ENCODE data around the gene ZMIZ1.

DNA sequence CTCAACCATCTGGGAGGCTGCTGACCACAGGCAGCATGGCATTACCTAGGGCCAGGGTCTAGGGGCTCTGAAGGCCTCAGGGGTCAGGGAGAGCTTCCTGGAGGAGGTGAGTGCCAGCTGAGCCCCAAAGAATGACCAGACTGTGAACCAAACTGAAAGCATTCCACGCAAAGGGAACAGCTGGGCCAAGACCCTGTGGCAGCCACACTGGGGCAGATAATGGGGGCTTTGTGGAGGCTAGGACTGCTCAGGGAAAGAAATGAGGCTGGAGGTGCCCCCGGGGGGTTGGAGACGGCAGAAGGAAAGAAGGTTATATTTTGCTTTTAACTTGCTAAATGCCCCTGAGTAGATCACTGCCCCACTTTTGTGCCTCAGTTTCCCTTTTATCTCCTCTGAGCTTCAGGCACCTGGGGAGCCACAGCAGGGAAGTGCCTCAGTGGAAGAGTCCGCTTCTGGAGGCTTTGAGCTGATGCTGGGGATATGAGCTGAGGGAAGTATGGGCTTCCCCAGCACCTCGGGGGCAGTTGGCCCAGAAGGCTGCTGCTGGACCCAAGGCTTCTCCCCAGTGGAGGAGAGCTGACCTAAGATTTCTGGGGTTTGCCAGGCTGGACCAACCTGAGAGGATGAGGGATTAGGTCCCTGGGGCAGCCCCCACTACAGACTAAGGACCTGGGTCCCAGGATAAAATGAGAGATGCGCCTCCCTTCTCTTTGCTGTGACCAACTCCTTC is 57.8 kb downstream of the ZMIZ1 start:
- TF ChIP-seq, protein P1, sequence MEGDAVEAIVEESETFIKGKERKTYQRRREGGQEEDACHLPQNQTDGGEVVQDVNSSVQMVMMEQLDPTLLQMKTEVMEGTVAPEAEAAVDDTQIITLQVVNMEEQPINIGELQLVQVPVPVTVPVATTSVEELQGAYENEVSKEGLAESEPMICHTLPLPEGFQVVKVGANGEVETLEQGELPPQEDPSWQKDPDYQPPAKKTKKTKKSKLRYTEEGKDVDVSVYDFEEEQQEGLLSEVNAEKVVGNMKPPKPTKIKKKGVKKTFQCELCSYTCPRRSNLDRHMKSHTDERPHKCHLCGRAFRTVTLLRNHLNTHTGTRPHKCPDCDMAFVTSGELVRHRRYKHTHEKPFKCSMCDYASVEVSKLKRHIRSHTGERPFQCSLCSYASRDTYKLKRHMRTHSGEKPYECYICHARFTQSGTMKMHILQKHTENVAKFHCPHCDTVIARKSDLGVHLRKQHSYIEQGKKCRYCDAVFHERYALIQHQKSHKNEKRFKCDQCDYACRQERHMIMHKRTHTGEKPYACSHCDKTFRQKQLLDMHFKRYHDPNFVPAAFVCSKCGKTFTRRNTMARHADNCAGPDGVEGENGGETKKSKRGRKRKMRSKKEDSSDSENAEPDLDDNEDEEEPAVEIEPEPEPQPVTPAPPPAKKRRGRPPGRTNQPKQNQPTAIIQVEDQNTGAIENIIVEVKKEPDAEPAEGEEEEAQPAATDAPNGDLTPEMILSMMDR (conservative IDR thresholded peaks at IDR 0.05 in 1 of 2, IDR thresholded peaks at IDR 0.05 in 1 of 2; ENCODE audit: low read depth in 1 of 2, low read length in 2 of 2), result no peak
- no peak for TF ChIP-seq EZH2 (IDR thresholded peaks at IDR 0.05; ENCODE audit: low read length, missing control alignments)

Data from fibroblast of lung (primary cell).